Right lobe of liver (tissue), 6 donors: ENCODE results near the gene AGT. TPM values are rescaled to one million over a fixed set of nuclear protein-coding genes. Genes with fewer than 3 reads are reported as not detected.
A peak's percentile ranks its signal among the peaks of the same experiment; 100 is the strongest.

Experiments
- ATAC-seq, 4 donors: fragments of 200-7000 bp; cut with Tn5 transposase; one replicate each; pipeline ENCODE4 v1.9.1; 2020; ENCODE audit warnings: mild to moderate bottlenecking in 4 of 4, moderate library complexity in 4 of 4
- DNase-seq, 3 donors: peaks; one replicate each; pipeline ENCODE4 v3.0.0-alpha.2; 2020
- H3K27ac ChIP-seq, 3 donors: fragments of 200-600 bp; one replicate each; pipeline ENCODE4 v1.8.0; 2022
- H3K27me3 ChIP-seq, 2 donors: fragments of 200-600 bp; one replicate each; pipeline ENCODE4 v1.8.0; 2022
- H3K36me3 ChIP-seq, 4 donors: fragments of 200-600 bp; sonication (generic) in 1 of 4; one replicate each; pipeline versions ENCODE4 v1.5.1 to v1.8.0; 2017 to 2022; ENCODE audit warnings: control low read depth in 1 of 4
- H3K4me1 ChIP-seq, 4 donors: fragments of 200-600 bp; sonication (generic) in 1 of 4; one replicate each; pipeline versions ENCODE4 v1.5.1 to v1.8.0; 2017 to 2022; ENCODE audit warnings: control low read depth in 1 of 4
- H3K4me3 ChIP-seq, 3 donors: fragments of 200-600 bp; one replicate each; pipeline ENCODE4 v1.8.0; 2022
- H3K9me3 ChIP-seq, 4 donors: fragments of 200-600 bp; sonication (generic) in 1 of 4; one replicate each; pipeline versions ENCODE4 v1.5.1 to v1.8.0; 2017 to 2022; ENCODE audit warnings: control low read depth in 1 of 4
- CTCF ChIP-seq, 4 donors: fragments of 200-600 bp in 3 of 4; fragments of 450-650 bp in 1 of 4; IDR thresholded peaks; one replicate each; pipeline versions ENCODE4 v1.5.1 to v1.8.0; 2016 to 2022; ENCODE audit warnings: antibody characterized with exemption in 4 of 4, mild to moderate bottlenecking in 2 of 4
- POLR2A ChIP-seq: fragments of 450-650 bp; IDR thresholded peaks from one replicate; pipeline ENCODE4 v1.6.1; 2017; ENCODE audit warnings: antibody characterized with exemption, mild to moderate bottlenecking
- WGBS: methylation state at CpG from one replicate; pipeline ENCODE4 v1.1.6; 2018; ENCODE audit warnings: low coverage, low lambda C conversion rate; ENCODE audit not compliant: insufficient coverage; ENCODE audit errors: missing lambda C conversion rate; 5-methylcytosine and 5-hydroxymethylcytosine counted together
- intact Hi-C, 2 donors: fragments of 100-400 bp; cut with DNase I; formaldehyde crosslinking; loops; one replicate each; pipeline versions ENCODE4 v1.11.2 to v1.14.1; 2022
- total RNA-seq, 6 experiments: library from RNA; depleted of rRNA in 2 of 6; stranded (reverse); fragments of >200 nt in 2 of 6; fragmentation: NEBNext Ultra II Directional in 3 of 6; extraction: Animal tissue kit (Norgen Biotek cat#: 25700) in 3 of 6; gene quantifications; one replicate each; pipeline versions ENCODE4 v1.1.0 to v1.2.4, GENCODE V29; 2016 to 2023
- donor health status: DM: no; HTN: yes; CAD: no.
- donor health status: DM: no; HTN: no; CAD: no.
- donor health status: DM: no; HTN: no; CAD: no.
- donor health status: DM: no; HTN: yes; CAD: no.
- donor health status: DM: no; HTN: yes; CAD: no.

Gene AGT
- total RNA-seq, 6 experiments from 2014 or later = 1,076 to 2,346 (median 1,911) TPM

DNA sequence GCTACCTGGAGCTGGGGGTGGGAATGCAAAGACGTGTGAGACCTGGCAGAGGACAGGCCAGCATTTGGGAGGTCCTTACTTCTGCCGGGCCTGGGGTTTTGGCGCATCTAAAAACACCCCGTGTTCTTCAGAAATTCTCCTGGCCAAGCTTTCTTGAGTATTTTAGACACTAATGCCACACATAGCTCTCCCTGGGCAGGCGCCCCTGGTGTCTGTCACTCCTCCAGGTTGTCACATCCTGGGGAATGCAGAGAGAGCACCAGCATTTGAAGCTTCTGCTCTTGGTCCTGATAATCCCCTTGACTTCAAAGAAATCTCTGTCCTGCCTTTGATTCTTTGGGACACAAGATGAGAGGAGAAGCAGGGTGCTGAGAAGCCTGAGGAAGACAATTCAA, 39.3 kb upstream of the AGT start:
- ATAC-seq (no peak), DNase-seq (no peak)
- Histone ChIP-seq H3K9me3 (no peaks in the 10 kb centered on the region), H3K4me3 (no peak overlapping the region), H3K27ac (no peak overlapping the region), H3K27me3 (no peaks in the 10 kb centered on the region), H3K36me3 (no peaks in the 10 kb centered on the region), H3K4me1 (no peaks in the 10 kb centered on the region)
- intact Hi-C loops = no loop called here
- TF ChIP-seq POLR2A = no peak
- WGBS = no CpG with 5 or more reads among the region's 5 CpGs

DNA sequence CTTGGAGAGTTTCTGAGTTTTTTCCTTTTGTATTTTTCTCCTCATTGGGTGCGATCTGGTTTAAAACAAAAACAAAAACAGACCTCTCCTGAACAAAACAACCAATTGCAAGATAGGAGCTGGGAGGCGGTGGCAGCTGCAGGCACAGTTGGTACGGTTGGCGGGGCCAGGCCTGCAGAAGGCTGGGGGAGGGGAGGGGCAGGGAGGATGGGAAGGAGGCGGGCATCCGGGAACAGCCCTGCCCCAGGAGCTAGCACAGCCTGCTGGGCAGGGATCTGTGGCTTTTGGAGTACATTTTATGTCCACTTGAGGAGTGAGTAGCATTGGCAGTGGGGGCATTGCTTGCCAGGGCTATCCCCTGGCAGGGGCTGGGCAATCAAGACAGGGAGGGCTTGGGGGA, 38.5 kb upstream of the AGT start:
- Histone ChIP-seq H3K36me3 (no peaks in the 10 kb centered on the region), H3K27me3 (no peaks in the 10 kb centered on the region), H3K27ac (no peak overlapping the region), H3K4me3 (no peak overlapping the region), H3K9me3 (no peaks in the 10 kb centered on the region), H3K4me1 (no peaks in the 10 kb centered on the region)
- 86% methylated on average over 5 of the region's 6 CpGs for WGBS
- TF ChIP-seq POLR2A = no peak
- TF ChIP-seq CTCF (IDR thresholded peaks at IDR 0.05) = no peak
- DNase-seq (no peak), ATAC-seq (peak in 1 of 4 donors; percentile 21)
- intact Hi-C loops = no loop called here

- no peak for ATAC-seq
- H3K27ac ChIP-seq = no peak overlapping the region
- no peaks in the 10 kb centered on the region for H3K4me1 ChIP-seq
- TF ChIP-seq CTCF (IDR thresholded peaks at IDR 0.05) (no peak), POLR2A (no peak)
- H3K9me3 ChIP-seq = no peaks in the 10 kb centered on the region
- no peak overlapping the region for H3K4me3 ChIP-seq
- 60% methylated on average over 2 of the region's 6 CpGs for WGBS
- no peaks in the 10 kb centered on the region for H3K27me3 ChIP-seq
- H3K36me3 ChIP-seq = no peaks in the 10 kb centered on the region
- DNase-seq = no peak
- intact Hi-C loops = no loop called here
These were observed 37.2 kb upstream of the AGT start for GRCh38 chr1:230750986-230751625.

- DNase-seq = no peak
- peak in 1 of 4 donors; percentile 3 for ATAC-seq
- Histone ChIP-seq H3K27me3 (no peaks in the 10 kb centered on the region), H3K36me3 (no peaks in the 10 kb centered on the region), H3K27ac (no peak overlapping the region), H3K4me1 (no peaks in the 10 kb centered on the region), H3K4me3 (no peak overlapping the region), H3K9me3 (no peaks in the 10 kb centered on the region)
- TF ChIP-seq POLR2A = no peak
- no peak for TF ChIP-seq CTCF (IDR thresholded peaks at IDR 0.05)
- 64% methylated on average over 4 of the region's 5 CpGs for WGBS
- intact Hi-C loops = no loop called here
These were observed 36.7 kb upstream of the AGT start for GRCh38 chr1:230750576-230750975.

GRCh38 chr1:230749635-230750034, 35.7 kb upstream of the AGT start:
- Histone ChIP-seq H3K9me3 (no peaks in the 10 kb centered on the region), H3K36me3 (no peaks in the 10 kb centered on the region), H3K27ac (no peak overlapping the region), H3K4me1 (no peaks in the 10 kb centered on the region), H3K4me3 (no peak overlapping the region), H3K27me3 (no peaks in the 10 kb centered on the region)
- 80% methylated on average over 3 of the region's 3 CpGs for WGBS
- intact Hi-C loops = no loop called here
- ATAC-seq (no peak), DNase-seq (no peak)
- no peak for TF ChIP-seq POLR2A
- TF ChIP-seq CTCF (IDR thresholded peaks at IDR 0.05) = no peak
